H1 (cell line): Measurements from ENCODE around the gene PDIA6. TPM values are rescaled to one million over a fixed set of nuclear protein-coding genes. Genes with fewer than 3 reads are reported as not detected.

Experiments
- CTCF ChIA-PET: fragments of 300-600 bp; sonication (Branson Sonifier 250); formaldehyde crosslinking; loops from one replicate; lab custom pipeline; 2021; ENCODE audit not compliant: partially characterized antibody; lab: Charles Lee
- POLR2A ChIA-PET: fragments of 300-600 bp; sonication (Branson Sonifier 250); formaldehyde crosslinking; loops from one replicate; lab custom pipeline; 2021; ENCODE audit warnings: inconsistent platforms; ENCODE audit not compliant: partially characterized antibody; lab: Charles Lee
- DNase-seq, 2 experiments: peaks; one replicate each; pipeline versions ENCODE4 v3.0.0 to v3.0.0-alpha.2; 2010 to 2022; ENCODE audit warnings: low spot score in 2 of 2, low read depth in 1 of 2, mixed read lengths in 1 of 2
- FAIRE-seq: peaks from 2 replicates; lab custom pipeline; 2011; peaks lifted over from hg19 to GRCh38; lab: Jason Lieb, UNC
- H2AFZ ChIP-seq: 2 replicates; pipeline ENCODE4 v1.8.1; 2012; ENCODE audit warnings: low read length, inconsistent platforms
- H2AK5ac ChIP-seq: 2 replicates; pipeline ENCODE4 v1.6.1; 2013; ENCODE audit warnings: low read depth, low read length
- H2BK120ac ChIP-seq: replicated peaks from 2 replicates; pipeline ENCODE3; 2013; ENCODE audit warnings: low read depth, low read length, inconsistent platforms
- H2BK12ac ChIP-seq: 2 replicates; pipeline ENCODE4 v1.6.1; 2013; ENCODE audit warnings: low read depth, low read length
- H2BK15ac ChIP-seq: 2 replicates; pipeline ENCODE4 v1.6.1; 2013; ENCODE audit warnings: low read length
- H2BK20ac ChIP-seq: 2 replicates; pipeline ENCODE4 v1.6.1; 2013; ENCODE audit warnings: low read length
- H2BK5ac ChIP-seq: 2 replicates; pipeline ENCODE4 v1.6.1; 2013; ENCODE audit warnings: low read depth, low read length
- H3K14ac ChIP-seq: 2 replicates; pipeline ENCODE4 v1.6.1; 2013; ENCODE audit warnings: inconsistent platforms; ENCODE audit not compliant: insufficient read length
- H3K18ac ChIP-seq: 2 replicates; pipeline ENCODE4 v1.6.1; 2013; ENCODE audit warnings: low read length; ENCODE audit errors: extremely low read depth
- H3K23ac ChIP-seq: 2 replicates; pipeline ENCODE4 v1.6.1; 2013; ENCODE audit warnings: inconsistent platforms; ENCODE audit not compliant: insufficient read length
- H3K23me2 ChIP-seq: 2 replicates; pipeline ENCODE4 v1.6.1; 2013; ENCODE audit warnings: low read depth, low read length
- H3K27ac ChIP-seq: 2 replicates; pipeline ENCODE4 v1.6.1; 2011; ENCODE audit warnings: low read depth, low read length, inconsistent platforms
- H3K27me3 ChIP-seq, 4 experiments: replicated peaks in 1 of 4; 1 replicate in 1 of 4; 2 replicates in 3 of 4; pipeline versions ENCODE4 v1.6.1 to v1.8.1; 2011 to 2013; ENCODE audit warnings: low read length in 3 of 4, mild to moderate bottlenecking in 3 of 4, inconsistent platforms in 2 of 4, mixed read lengths in 2 of 4, moderate library complexity in 1 of 4; ENCODE audit not compliant: control insufficient read depth in 3 of 4, insufficient read depth in 3 of 4; ENCODE audit errors: extremely low read depth in 1 of 4
- H3K36me3 ChIP-seq, 4 experiments: 2 replicates each; pipeline versions ENCODE4 v1.6.1 to v1.8.1; 2011 to 2013; ENCODE audit warnings: mild to moderate bottlenecking in 4 of 4, low read length in 3 of 4, moderate library complexity in 2 of 4, control low read depth in 1 of 4, inconsistent platforms in 1 of 4; ENCODE audit not compliant: insufficient read depth in 4 of 4, control insufficient read depth in 2 of 4
- H3K4ac ChIP-seq: replicated peaks from 2 replicates; pipeline ENCODE3; 2013; ENCODE audit warnings: low read length, low read depth, mixed read lengths, inconsistent platforms; ENCODE audit not compliant: insufficient read length
- H3K4me1 ChIP-seq, 4 experiments: replicated peaks in 1 of 4; 1 replicate in 1 of 4; 2 replicates in 3 of 4; pipeline versions ENCODE4 v1.6.1 to v1.8.1; 2011 to 2013; ENCODE audit warnings: low read length in 3 of 4, inconsistent platforms in 2 of 4, mixed read lengths in 1 of 4; ENCODE audit not compliant: insufficient read depth in 4 of 4, control insufficient read depth in 3 of 4
- H3K4me2 ChIP-seq, 2 experiments: 2 replicates each; pipeline versions ENCODE4 v1.6.1 to v1.8.1; 2011 to 2013; ENCODE audit warnings: low read depth in 2 of 2, low read length in 2 of 2, control low read depth in 1 of 2, inconsistent platforms in 1 of 2, mild to moderate bottlenecking in 1 of 2; ENCODE audit not compliant: insufficient read depth in 1 of 2
- H3K4me3 ChIP-seq, 4 experiments: fragments of 200-600, 300-600 bp in 1 of 4; sonication (generic), shearing (Covaris generic), sonication (Bioruptor Twin) in 1 of 4; 2 replicates each; pipeline versions ENCODE4 v1.5.1 to v1.8.1; 2011 to 2016; ENCODE audit warnings: low read length in 4 of 4, low read depth in 3 of 4, control low read depth in 2 of 4, inconsistent platforms in 2 of 4, mild to moderate bottlenecking in 2 of 4, mixed read lengths in 1 of 4, moderate library complexity in 1 of 4; ENCODE audit not compliant: insufficient read depth in 2 of 4; ENCODE audit errors: extremely low read depth in 1 of 4
- H3K56ac ChIP-seq: replicated peaks from 2 replicates; pipeline ENCODE3; 2013; ENCODE audit warnings: low read depth, mild to moderate bottlenecking, mixed read lengths, low read length, inconsistent platforms; ENCODE audit not compliant: insufficient read length
- H3K79me1 ChIP-seq: 2 replicates; pipeline ENCODE4 v1.6.1; 2013; ENCODE audit warnings: low read depth, low read length, control low read depth
- H3K79me2 ChIP-seq, 2 experiments: 2 replicates each; pipeline versions ENCODE4 v1.6.1 to v1.8.1; 2012 to 2013; ENCODE audit warnings: low read length in 2 of 2, mild to moderate bottlenecking in 2 of 2, inconsistent platforms in 1 of 2; ENCODE audit not compliant: insufficient read depth in 2 of 2, control insufficient read depth in 1 of 2
- H3K9ac ChIP-seq, 4 experiments: replicated peaks in 1 of 4; 1 replicate in 1 of 4; 2 replicates in 3 of 4; pipeline versions ENCODE4 v1.6.1 to v1.8.1; 2011 to 2013; ENCODE audit warnings: low read depth in 3 of 4, low read length in 3 of 4, control low read depth in 2 of 4, mild to moderate bottlenecking in 2 of 4, moderate library complexity in 2 of 4, inconsistent platforms in 1 of 4; ENCODE audit errors: extremely low read depth in 1 of 4
- H3K9me3 ChIP-seq, 2 experiments: 2 replicates each; pipeline versions ENCODE4 v1.6.1 to v1.8.1; 2012 to 2013; ENCODE audit warnings: mild to moderate bottlenecking in 2 of 2, moderate library complexity in 2 of 2, control low read depth in 1 of 2, inconsistent platforms in 1 of 2, low read depth in 1 of 2, low read length in 1 of 2, mixed read lengths in 1 of 2; ENCODE audit not compliant: insufficient read depth in 2 of 2
- H4K20me1 ChIP-seq, 2 experiments: replicated peaks in 1 of 2; 2 replicates each; pipeline versions ENCODE3 to v1.8.1; 2011 to 2013; ENCODE audit warnings: inconsistent platforms in 2 of 2, low read length in 2 of 2, mild to moderate bottlenecking in 1 of 2; ENCODE audit not compliant: insufficient read depth in 2 of 2, control insufficient read depth in 1 of 2
- H4K5ac ChIP-seq: 2 replicates; pipeline ENCODE4 v1.6.1; 2013; ENCODE audit warnings: low read length, low read depth, mixed read lengths, inconsistent platforms; ENCODE audit not compliant: insufficient read length
- H4K8ac ChIP-seq: 2 replicates; pipeline ENCODE4 v1.8.0; 2013; ENCODE audit warnings: mild to moderate bottlenecking, moderate library complexity, low read length, inconsistent platforms; ENCODE audit not compliant: insufficient read depth; ENCODE audit errors: extremely low read depth
- H4K91ac ChIP-seq: replicated peaks from 2 replicates; pipeline ENCODE3; 2013; ENCODE audit warnings: low read length, mixed read lengths, inconsistent platforms; ENCODE audit not compliant: insufficient read length
- BCL11A ChIP-seq, 2 experiments: IDR thresholded peaks; one replicate each; pipeline ENCODE4 v1.6.1; 2011; ENCODE audit warnings: low read depth in 2 of 2, low read length in 2 of 2, mild to moderate bottlenecking in 2 of 2
- CBX5 ChIP-seq: fragments of 300-800, 300-1000 bp; sonication (generic); IDR thresholded peaks from 2 replicates; pipeline ENCODE4 v1.7.1; 2016; ENCODE audit warnings: antibody characterized with exemption, low read length, low read depth
- CHD1 ChIP-seq: IDR thresholded peaks from 2 replicates; pipeline ENCODE4 v1.6.1; 2012; ENCODE audit warnings: low read depth, low read length, improper control_type of control experiment
- GABPA ChIP-seq: IDR thresholded peaks from 2 replicates; pipeline ENCODE4 v1.6.1; 2011; ENCODE audit warnings: mild to moderate bottlenecking, low read length, moderate library complexity, borderline replicate concordance; ENCODE audit not compliant: insufficient read depth
- NANOG ChIP-seq: IDR thresholded peaks from 2 replicates; pipeline ENCODE4 v1.6.1; 2011; ENCODE audit warnings: low read length, low read depth, mild to moderate bottlenecking, inconsistent platforms; ENCODE audit not compliant: insufficient read depth, poor library complexity, severe bottlenecking
- PHF8 ChIP-seq: fragments of 200-600 bp; sonication (generic); conservative IDR thresholded peaks from 2 replicates; pipeline ENCODE4 v1.7.1; 2012; ENCODE audit warnings: low read depth, mild to moderate bottlenecking, inconsistent platforms, low read length, moderate library complexity
- POLR2AphosphoS5 ChIP-seq: IDR thresholded peaks from 2 replicates; pipeline ENCODE4 v1.6.1; 2011; ENCODE audit warnings: low read depth, low read length
- SIN3A ChIP-seq, 2 experiments: IDR thresholded peaks in 1 of 2; conservative IDR thresholded peaks in 1 of 2; 2 replicates each; pipeline ENCODE4 v1.6.1; 2011 to 2012; ENCODE audit warnings: low read length in 2 of 2, improper control_type of control experiment in 1 of 2, low read depth in 1 of 2, mild to moderate bottlenecking in 1 of 2
- SIX5 ChIP-seq: IDR thresholded peaks from 2 replicates; pipeline ENCODE4 v1.6.1; 2011; ENCODE audit warnings: mild to moderate bottlenecking, low read depth, low read length
- WGBS, 2 experiments: shearing (Covaris generic) in 1 of 2; methylation state at CpG; one replicate each; pipeline versions ENCODE4 v1.1.6 to v1.1.7; 2013 to 2015; ENCODE audit warnings: low lambda C conversion rate in 2 of 2, mixed read lengths in 2 of 2, inconsistent platforms in 1 of 2, low coverage in 1 of 2, missing lambda C conversion rate in 1 of 2; ENCODE audit not compliant: insufficient replicate concordance in 2 of 2, insufficient coverage in 1 of 2, insufficient read length in 1 of 2; ENCODE audit errors: extremely low coverage in 1 of 2, missing lambda C conversion rate in 1 of 2; 5-methylcytosine and 5-hydroxymethylcytosine counted together
- polyA plus RNA-seq, 7 experiments: library from polyadenylated mRNA; depleted of rRNA in 3 of 7; stranded (reverse) in 5 of 7; unstranded in 2 of 7; fragments of >200 nt in 5 of 7; fragments of 200-250 nt in 2 of 7; gene quantifications; 1 replicate in 5 of 7; 2 replicates in 1 of 7; 4 replicates in 1 of 7; pipeline versions ENCODE4 v1.2.1 to v1.2.3, GENCODE V29; 2011 to 2013; ENCODE audit warnings: missing spikeins in 2 of 7, mixed read lengths in 2 of 7
- total RNA-seq: library from RNA; stranded (reverse); fragmentation: NEBNext Ultra II Directional; extraction: Animal tissue kit (Norgen Biotek cat#: 25700); gene quantifications from 2 replicates; pipeline ENCODE4 v1.2.1, GENCODE V29; 2021
- TF ChIP-seq, protein P1 (sequence below): IDR thresholded peaks from 2 replicates; pipeline ENCODE4 v1.6.1; 2012; ENCODE audit warnings: inconsistent platforms
- TF ChIP-seq, protein P2 (sequence below): IDR thresholded peaks from 2 replicates; pipeline ENCODE4 v1.6.1; 2011; ENCODE audit warnings: low read depth, mild to moderate bottlenecking, low read length; ENCODE audit not compliant: insufficient read depth

PDIA6 gene
- total and polyA plus RNA-seq, 2 of the 8 experiments (the other 6 are each of a cell fraction or from before 2014, with no cell fraction given) = 181 to 384 TPM

DNA sequence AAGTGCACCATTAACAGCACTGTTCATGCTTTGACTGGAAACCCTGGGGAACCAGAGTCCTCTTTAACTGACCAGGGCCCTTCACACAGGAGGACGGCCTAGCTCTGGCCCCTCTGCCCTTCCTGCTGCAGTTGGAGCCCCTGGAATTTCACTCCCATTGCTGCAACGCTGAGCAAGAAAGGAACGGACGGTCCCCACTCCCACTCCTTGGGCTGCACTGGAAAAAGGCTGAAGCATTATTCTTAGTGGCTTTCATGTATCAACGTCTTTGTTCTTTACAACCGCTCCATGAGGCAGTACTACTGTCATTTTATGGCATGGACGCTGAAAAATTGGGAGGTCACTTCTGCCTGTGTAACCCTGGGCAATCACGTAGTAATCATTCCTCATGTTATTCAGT is 9.9 kb downstream of the PDIA6 start:
- Histone ChIP-seq H3K56ac (no peak overlapping the region), H3K9me3 (no peaks in the 10 kb centered on the region), H2BK12ac (no peak overlapping the region), H2AK5ac (no peak overlapping the region), H2BK5ac (no peak overlapping the region), H3K23ac (no peak overlapping the region), H3K79me1 (peaks cover 5% of the 10 kb centered on the region; the same call in 1 of the 2 replicates), H3K4ac (no peak overlapping the region), H3K14ac (no peak overlapping the region), H3K27ac (no peak overlapping the region), H3K4me1 (no peaks in the 10 kb centered on the region), H4K91ac (no peak overlapping the region), H3K36me3 (peaks cover 3 to 47% (median 13%) of the 10 kb centered on the region in 4 experiments; a peak in 5 of 8 replicates), H4K20me1 (peaks cover 2 to 20% of the 10 kb centered on the region in 2 experiments), H2BK20ac (no peak overlapping the region), H3K79me2 (peaks cover 23 to 82% of the 10 kb centered on the region in 2 experiments), H3K4me3 (no peak overlapping the region), H2BK120ac (no peak overlapping the region), H3K4me2 (no peak overlapping the region), H3K27me3 (no peaks in the 10 kb centered on the region)
- ChIA-PET POLR2A (no interaction called here), CTCF (interaction anchor here (0.6 to 1.5 kb wide), 2 partner anchors 64 to 476 kb away, joined by 3 read pairs; no protein-coding TSS in a partner anchor)
- TF ChIP-seq GABPA (no peak), SIN3A (conservative IDR thresholded peaks at IDR 0.05 in 1 of 2, IDR thresholded peaks at IDR 0.05 in 1 of 2; ENCODE audit: low read depth in 1 of 2, low read length in 2 of 2) (no peak), SIX5 (no peak), CHD1 (no peak), CBX5 (no peak), BCL11A (IDR thresholded peaks at IDR 0.05; ENCODE audit: low read depth in 2 of 2, low read length in 2 of 2) (no peak), PHF8 (no peak), NANOG (no peak), POLR2AphosphoS5 (no peak)
- TF ChIP-seq, protein P1, sequence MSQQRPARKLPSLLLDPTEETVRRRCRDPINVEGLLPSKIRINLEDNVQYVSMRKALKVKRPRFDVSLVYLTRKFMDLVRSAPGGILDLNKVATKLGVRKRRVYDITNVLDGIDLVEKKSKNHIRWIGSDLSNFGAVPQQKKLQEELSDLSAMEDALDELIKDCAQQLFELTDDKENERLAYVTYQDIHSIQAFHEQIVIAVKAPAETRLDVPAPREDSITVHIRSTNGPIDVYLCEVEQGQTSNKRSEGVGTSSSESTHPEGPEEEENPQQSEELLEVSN = no peak
- TF ChIP-seq, protein P2, sequence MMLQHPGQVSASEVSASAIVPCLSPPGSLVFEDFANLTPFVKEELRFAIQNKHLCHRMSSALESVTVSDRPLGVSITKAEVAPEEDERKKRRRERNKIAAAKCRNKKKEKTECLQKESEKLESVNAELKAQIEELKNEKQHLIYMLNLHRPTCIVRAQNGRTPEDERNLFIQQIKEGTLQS = no peak
- TF ChIP-seq, all 59 proteins: peak for 0
- H4K8ac ChIP-seq = no peak overlapping the region; the same call in 1 of the 2 replicates
- DNase-seq = no peak
- no peak overlapping the region for H2AFZ ChIP-seq
- H3K23me2 ChIP-seq = no peaks in the 10 kb centered on the region
- H2BK15ac ChIP-seq = no peak overlapping the region
- no peak overlapping the region for H3K9ac ChIP-seq
- H3K18ac ChIP-seq = no peak overlapping the region
- WGBS, 2 experiments = 88% methylated on average over 8 of the region's 8 CpGs; no CpG with 5 or more reads in 1 of the 2 experiments
- FAIRE-seq = no peak
- H4K5ac ChIP-seq = no peak overlapping the region
